Activated CD8-positive, alpha-beta memory T cell treated with anti-CD3 and anti-CD28 coated beads for 36 hours (primary cell): ENCODE data around the gene ADAMTSL1. TPM values are rescaled to one million over a fixed set of nuclear protein-coding genes. Genes with fewer than 3 reads are reported as not detected.

Experiments
- CTCF ChIA-PET: fragments of 350-600 bp; sonication (Branson Sonifier 250); formaldehyde crosslinking; loops from one replicate; lab custom pipeline; 2021; ENCODE audit warnings: antibody characterized with exemption; lab: Charles Lee
- POLR2A ChIA-PET: fragments of 350-600 bp; sonication (Branson Sonifier 250); formaldehyde crosslinking; loops from one replicate; lab custom pipeline; 2021; ENCODE audit warnings: antibody characterized with exemption; lab: Charles Lee
- total RNA-seq, 2 experiments: library from RNA; stranded (reverse); gene quantifications; one replicate each; pipeline ENCODE4 v1.2.3, GENCODE V29; 2021

Gene ADAMTSL1
- total RNA-seq, 2 experiments from 2014 or later = not detected

GRCh38 chr9:18544456-18544855 is 70.5 kb downstream of the ADAMTSL1 start:
- POLR2A ChIA-PET = no interaction called here
- CTCF ChIA-PET = no interaction called here

GRCh38 chr9:18545636-18546360 is 71.8 kb downstream of the ADAMTSL1 start:
- POLR2A ChIA-PET = no interaction called here
- CTCF ChIA-PET = no interaction called here

- ChIA-PET CTCF (no interaction called here), POLR2A (no interaction called here)
These were observed 74.5 kb downstream of the ADAMTSL1 start for GRCh38 chr9:18548456-18548855.

GRCh38 chr9:18549772-18550171 is 75.8 kb downstream of the ADAMTSL1 start:
- ChIA-PET POLR2A (no interaction called here), CTCF (no interaction called here)

- CTCF ChIA-PET = no interaction called here
- POLR2A ChIA-PET = no interaction called here
These were observed 76.3 kb downstream of the ADAMTSL1 start for GRCh38 chr9:18550286-18550685.

- ChIA-PET POLR2A (no interaction called here), CTCF (no interaction called here)
These were observed 80.3 kb downstream of the ADAMTSL1 start for GRCh38 chr9:18554244-18554643.

- POLR2A ChIA-PET = no interaction called here
- CTCF ChIA-PET = no interaction called here
These were observed 81.3 kb downstream of the ADAMTSL1 start for GRCh38 chr9:18555105-18555883.

GRCh38 chr9:18564018-18564880 is 90.3 kb downstream of the ADAMTSL1 start:
- POLR2A ChIA-PET = no interaction called here
- CTCF ChIA-PET = no interaction called here

GRCh38 chr9:18566121-18566520 is 92.2 kb downstream of the ADAMTSL1 start:
- CTCF ChIA-PET = no interaction called here

GRCh38 chr9:18568973-18569372 is 95.0 kb downstream of the ADAMTSL1 start:
- ChIA-PET CTCF (no interaction called here), POLR2A (no interaction called here)

More at GRCh38 chr9:18566121-18566520, 92.2 kb downstream of the ADAMTSL1 start:
- POLR2A ChIA-PET = no interaction called here

GRCh38 chr9:18569941-18570630 is 96.1 kb downstream of the ADAMTSL1 start:
- POLR2A ChIA-PET = no interaction called here
- CTCF ChIA-PET = no interaction called here

- CTCF ChIA-PET = no interaction called here
- POLR2A ChIA-PET = no interaction called here
These were observed 99.1 kb downstream of the ADAMTSL1 start for GRCh38 chr9:18573021-18573556.

GRCh38 chr9:18575686-18576085 is 101.7 kb downstream of the ADAMTSL1 start:
- POLR2A ChIA-PET = no interaction called here
- CTCF ChIA-PET = no interaction called here

GRCh38 chr9:18579536-18579935 is 105.6 kb downstream of the ADAMTSL1 start:
- ChIA-PET POLR2A (no interaction called here), CTCF (no interaction called here)

GRCh38 chr9:18580151-18580550 is 106.2 kb downstream of the ADAMTSL1 start:
- CTCF ChIA-PET = no interaction called here
- POLR2A ChIA-PET = no interaction called here

GRCh38 chr9:18585996-18586395 is 112.0 kb downstream of the ADAMTSL1 start:
- CTCF ChIA-PET = no interaction called here
- POLR2A ChIA-PET = no interaction called here

- ChIA-PET POLR2A (no interaction called here), CTCF (no interaction called here)
These were observed 114.0 kb downstream of the ADAMTSL1 start for GRCh38 chr9:18588002-18588401.

GRCh38 chr9:18591261-18591660 is 117.3 kb downstream of the ADAMTSL1 start:
- POLR2A ChIA-PET = no interaction called here
- CTCF ChIA-PET = no interaction called here

GRCh38 chr9:18594837-18595236 is 120.9 kb downstream of the ADAMTSL1 start:
- POLR2A ChIA-PET = no interaction called here
- CTCF ChIA-PET = no interaction called here
